ENCODE measurements around the gene KCNQ1. TPM values are rescaled to one million over a fixed set of nuclear protein-coding genes. Genes with fewer than 3 reads are reported as not detected.

Gene KCNQ1
- total RNA-seq, 1 experiment from 2014 or later, result not detected

GRCh38 chr11:2541881-2542361 is 97.1 kb downstream of the KCNQ1 start:
- no peak overlapping the region for H3K27ac Mint-ChIP-seq (ENCODE audit: low read depth, unreplicated experiment)
- no peak overlapping the region for H3K4me3 Mint-ChIP-seq (ENCODE audit: unreplicated experiment)
- intact Hi-C loops (cut with micrococcal nuclease), result no loop called here
- no peaks in the 10 kb centered on the region for H3K9me3 Mint-ChIP-seq (ENCODE audit: unreplicated experiment)
- no peaks in the 10 kb centered on the region for H3K4me1 Mint-ChIP-seq (ENCODE audit: insufficient read depth, unreplicated experiment)
- ChIA-PET POLR2A (no interaction called here), CTCF (interaction anchor here (0.7 to 1.6 kb wide), 3 partner anchors 10 to 22 kb away, joined by 3 read pairs; no protein-coding TSS in a partner anchor)
- no peaks in the 10 kb centered on the region for H3K36me3 Mint-ChIP-seq (ENCODE audit: insufficient read depth, unreplicated experiment)
- BruUV-seq (replicated peaks), result no TSS peak
- DNase-seq (ENCODE audit: unreplicated experiment), result no peak
- no peaks in the 10 kb centered on the region for H3K27me3 Mint-ChIP-seq (ENCODE audit: insufficient read depth, unreplicated experiment)
- TF ChIP-seq, protein P1, sequence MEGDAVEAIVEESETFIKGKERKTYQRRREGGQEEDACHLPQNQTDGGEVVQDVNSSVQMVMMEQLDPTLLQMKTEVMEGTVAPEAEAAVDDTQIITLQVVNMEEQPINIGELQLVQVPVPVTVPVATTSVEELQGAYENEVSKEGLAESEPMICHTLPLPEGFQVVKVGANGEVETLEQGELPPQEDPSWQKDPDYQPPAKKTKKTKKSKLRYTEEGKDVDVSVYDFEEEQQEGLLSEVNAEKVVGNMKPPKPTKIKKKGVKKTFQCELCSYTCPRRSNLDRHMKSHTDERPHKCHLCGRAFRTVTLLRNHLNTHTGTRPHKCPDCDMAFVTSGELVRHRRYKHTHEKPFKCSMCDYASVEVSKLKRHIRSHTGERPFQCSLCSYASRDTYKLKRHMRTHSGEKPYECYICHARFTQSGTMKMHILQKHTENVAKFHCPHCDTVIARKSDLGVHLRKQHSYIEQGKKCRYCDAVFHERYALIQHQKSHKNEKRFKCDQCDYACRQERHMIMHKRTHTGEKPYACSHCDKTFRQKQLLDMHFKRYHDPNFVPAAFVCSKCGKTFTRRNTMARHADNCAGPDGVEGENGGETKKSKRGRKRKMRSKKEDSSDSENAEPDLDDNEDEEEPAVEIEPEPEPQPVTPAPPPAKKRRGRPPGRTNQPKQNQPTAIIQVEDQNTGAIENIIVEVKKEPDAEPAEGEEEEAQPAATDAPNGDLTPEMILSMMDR (IDR thresholded peaks at IDR 0.05; ENCODE audit: unreplicated experiment), result no peak

DNA sequence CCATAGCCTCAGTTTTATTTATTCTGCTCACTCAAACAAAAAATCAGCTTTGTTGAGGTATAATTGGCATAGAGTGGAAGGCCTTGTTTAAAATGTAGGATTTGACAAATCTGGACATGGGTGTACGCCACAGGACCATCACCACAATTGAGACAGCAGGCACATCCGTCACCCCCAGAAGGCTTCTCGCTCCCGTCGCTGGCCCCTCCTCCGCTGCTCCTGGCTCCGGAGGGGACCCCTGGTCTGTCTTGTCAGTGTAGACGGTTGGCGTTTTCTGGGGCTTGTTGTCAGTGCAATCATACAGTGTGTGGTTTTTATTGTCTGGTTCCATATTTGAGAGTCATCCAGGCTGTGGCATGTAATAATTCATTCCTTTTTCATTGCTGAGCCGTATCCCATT is 97.6 kb downstream of the KCNQ1 start:
- TF ChIP-seq, protein P1 (IDR thresholded peaks at IDR 0.05; ENCODE audit: unreplicated experiment), result no peak
- BruUV-seq (replicated peaks), result no TSS peak
- no peak for DNase-seq (ENCODE audit: unreplicated experiment)
- CTCF ChIA-PET, result interaction anchor here (0.7 to 1.6 kb wide), 3 partner anchors 11 to 21 kb away, joined by 3 read pairs; no protein-coding TSS in a partner anchor
- Mint-ChIP-seq H3K27me3 (ENCODE audit: insufficient read depth, unreplicated experiment) (no peaks in the 10 kb centered on the region), H3K4me1 (ENCODE audit: insufficient read depth, unreplicated experiment) (no peaks in the 10 kb centered on the region), H3K9me3 (ENCODE audit: unreplicated experiment) (no peaks in the 10 kb centered on the region), H3K4me3 (ENCODE audit: unreplicated experiment) (no peak overlapping the region), H3K36me3 (ENCODE audit: insufficient read depth, unreplicated experiment) (no peaks in the 10 kb centered on the region), H3K27ac (ENCODE audit: low read depth, unreplicated experiment) (no peak overlapping the region)
- intact Hi-C loops (cut with micrococcal nuclease), result no loop called here
- POLR2A ChIA-PET, result no interaction called here

- Mint-ChIP-seq H3K4me1 (ENCODE audit: insufficient read depth, unreplicated experiment) (no peaks in the 10 kb centered on the region), H3K9me3 (ENCODE audit: unreplicated experiment) (no peaks in the 10 kb centered on the region), H3K27me3 (ENCODE audit: insufficient read depth, unreplicated experiment) (peaks cover 19% of the 10 kb centered on the region), H3K4me3 (ENCODE audit: unreplicated experiment) (no peak overlapping the region), H3K36me3 (ENCODE audit: insufficient read depth, unreplicated experiment) (no peaks in the 10 kb centered on the region), H3K27ac (ENCODE audit: low read depth, unreplicated experiment) (no peak overlapping the region)
- ChIA-PET CTCF (interaction anchor here (0.6 to 1.2 kb wide), 3 partner anchors 19 to 382 kb away, joined by 3 to 8 read pairs (median 5); no protein-coding TSS in a partner anchor), POLR2A (interaction anchor here (1.3 kb wide), 1 partner anchor 14 kb away, joined by 3 read pairs; no protein-coding TSS in a partner anchor)
- no peak for DNase-seq (ENCODE audit: unreplicated experiment)
- no TSS peak for BruUV-seq (replicated peaks)
- intact Hi-C loops (cut with micrococcal nuclease), result no loop called here
- TF ChIP-seq, protein P1 (IDR thresholded peaks at IDR 0.05; ENCODE audit: unreplicated experiment), result no peak
Measured at GRCh38 chr11:2547806-2548205, 103.0 kb downstream of the KCNQ1 start.

- H3K4me3 Mint-ChIP-seq (ENCODE audit: unreplicated experiment), result no peak overlapping the region
- BruUV-seq (replicated peaks), result no TSS peak
- H3K27me3 Mint-ChIP-seq (ENCODE audit: insufficient read depth, unreplicated experiment), result peaks cover 22% of the 10 kb centered on the region
- TF ChIP-seq, protein P1 (IDR thresholded peaks at IDR 0.05; ENCODE audit: unreplicated experiment), result no peak
- intact Hi-C loops (cut with micrococcal nuclease), result no loop called here
- no peaks in the 10 kb centered on the region for H3K36me3 Mint-ChIP-seq (ENCODE audit: insufficient read depth, unreplicated experiment)
- H3K9me3 Mint-ChIP-seq (ENCODE audit: unreplicated experiment), result no peaks in the 10 kb centered on the region
- no peak for DNase-seq (ENCODE audit: unreplicated experiment)
- H3K27ac Mint-ChIP-seq (ENCODE audit: low read depth, unreplicated experiment), result no peak overlapping the region
- ChIA-PET CTCF (no interaction called here), POLR2A (no interaction called here)
- H3K4me1 Mint-ChIP-seq (ENCODE audit: insufficient read depth, unreplicated experiment), result no peaks in the 10 kb centered on the region
Measured at GRCh38 chr11:2548596-2548995, 103.8 kb downstream of the KCNQ1 start.

Data from MCF 10A (cell line).